A549 (cell line): ENCODE results near the gene GAS6. TPM values are rescaled to one million over a fixed set of nuclear protein-coding genes. Genes with fewer than 3 reads are reported as not detected.
A peak's percentile ranks its signal among the peaks of the same experiment; 100 is the strongest.

Experiments
- ATAC-seq, 2 experiments: fragments of 200-7000 bp in 1 of 2; fragments of >200 bp in 1 of 2; cut with Nextera tagmentation in 1 of 2; cut with Tn5 transposase in 1 of 2; 3 replicates each; pipeline versions ENCODE4 v1.8.0 to v1.9.1; 2018 to 2020; ENCODE audit warnings: mild to moderate bottlenecking in 1 of 2, moderate library complexity in 1 of 2
- CTCF ChIA-PET: fragments of 300-600 bp; sonication (Branson Sonifier 250); formaldehyde crosslinking; extraction: SDS; loops from one replicate; lab custom pipeline; 2021; ENCODE audit warnings: antibody characterized with exemption, inconsistent platforms; lab: Yijun Ruan, JAX
- POLR2A ChIA-PET: fragments of 350-600 bp; formaldehyde crosslinking; extraction: SDS; loops from one replicate; lab custom pipeline; 2021; ENCODE audit warnings: antibody characterized with exemption, inconsistent platforms; lab: Yijun Ruan, JAX
- DNase-seq, 2 experiments: peaks; one replicate each; pipeline versions ENCODE4 v3.0.0 to v3.0.0-alpha.2; 2011 to 2016; ENCODE audit warnings: low read depth in 1 of 2, low spot score in 1 of 2
- FAIRE-seq: peaks from 2 replicates; lab custom pipeline; 2011; peaks lifted over from hg19 to GRCh38; lab: Jason Lieb, UNC
- H3K27ac ChIP-seq, 2 experiments: fragments of >200 bp; sonication (Bioruptor Twin); formaldehyde crosslinking; 3 replicates each; pipeline ENCODE4 v1.5.1; 2016 to 2017
- H3K4me1 ChIP-seq: fragments of >200 bp; sonication (Bioruptor Twin); formaldehyde crosslinking; 3 replicates; pipeline ENCODE4 v1.6.1; 2016
- H3K4me2 ChIP-seq: fragments of >200 bp; sonication (Bioruptor Twin); formaldehyde crosslinking; 3 replicates; pipeline ENCODE4 v1.6.1; 2016
- H3K4me3 ChIP-seq: fragments of >200 bp; sonication (Bioruptor Twin); formaldehyde crosslinking; 3 replicates; pipeline ENCODE4 v1.5.1; 2016
- H3K9me3 ChIP-seq: fragments of >200 bp; sonication (Bioruptor Twin); formaldehyde crosslinking; 3 replicates; pipeline ENCODE4 v1.6.1; 2016
- BHLHE40 ChIP-seq: IDR thresholded peaks from 2 replicates; pipeline ENCODE4 v1.6.1; 2012; ENCODE audit warnings: low read depth, low read length, inconsistent platforms
- CHD2 ChIP-seq: fragments of 150-350 bp; IDR thresholded peaks from 2 replicates; pipeline ENCODE4 v1.6.1; 2014; ENCODE audit warnings: low read length; ENCODE audit not compliant: partially characterized antibody
- ELK1 ChIP-seq: fragments of 150-350 bp; IDR thresholded peaks from 2 replicates; pipeline ENCODE4 v1.6.1; 2014; ENCODE audit warnings: low read depth, mild to moderate bottlenecking, low read length
- FOSB ChIP-seq: fragments of 250-450 bp; sonication (Bioruptor Pico); IDR thresholded peaks from 2 replicates; pipeline ENCODE4 v1.5.0; 2020; ENCODE audit warnings: mild to moderate bottlenecking, moderate library complexity
- FOSL2 ChIP-seq, 2 experiments: fragments of 450-650 bp in 1 of 2; fragments of >200 bp in 1 of 2; sonication (Bioruptor Twin) in 1 of 2; formaldehyde crosslinking; IDR thresholded peaks; 2 replicates each; pipeline versions ENCODE4 v1.5.0 to v1.6.1; 2016 to 2020; ENCODE audit warnings: mild to moderate bottlenecking in 1 of 2, moderate library complexity in 1 of 2
- HOXB5 ChIP-seq: fragments of 250-450 bp; sonication (Bioruptor Pico); IDR thresholded peaks from 2 replicates; pipeline ENCODE4 v1.5.0; 2020; ENCODE audit warnings: mild to moderate bottlenecking, moderate library complexity
- JUN ChIP-seq, 2 experiments: fragments of >200 bp; sonication (Bioruptor Twin); formaldehyde crosslinking; IDR thresholded peaks; 2 replicates in 1 of 2; 3 replicates in 1 of 2; pipeline ENCODE4 v1.6.1; 2016 to 2017
- JUNB ChIP-seq: fragments of >200 bp; sonication (Bioruptor Twin); formaldehyde crosslinking; IDR thresholded peaks from 2 replicates; pipeline ENCODE4 v1.6.1; 2016
- KDM1A ChIP-seq: fragments of 200-600 bp; sonication (generic); IDR thresholded peaks from 2 replicates; pipeline ENCODE4 v1.6.1; 2016; ENCODE audit warnings: low read depth, mild to moderate bottlenecking
- MAZ ChIP-seq: fragments of 150-350 bp; IDR thresholded peaks from 2 replicates; pipeline ENCODE4 v1.6.1; 2014; ENCODE audit warnings: antibody characterized with exemption, low read depth, low read length, borderline replicate concordance
- NPAS2 ChIP-seq: fragments of 250-450 bp; sonication (Bioruptor Pico); IDR thresholded peaks from 2 replicates; pipeline ENCODE4 v1.8.0; 2022; ENCODE audit warnings: mild to moderate bottlenecking, moderate library complexity, borderline replicate concordance
- POLR2A ChIP-seq: IDR thresholded peaks from 2 replicates; pipeline ENCODE4 v1.6.1; 2012; ENCODE audit warnings: mild to moderate bottlenecking, low read length
- POLR2AphosphoS2 ChIP-seq: conservative IDR thresholded peaks from 2 replicates; pipeline ENCODE4 v1.6.1; 2012; ENCODE audit warnings: low read length, improper control_type of control experiment, inconsistent platforms
- RAD21 ChIP-seq, 2 experiments: fragments of >200 bp in 1 of 2; sonication (Bioruptor Twin) in 1 of 2; formaldehyde crosslinking in 1 of 2; IDR thresholded peaks in 1 of 2; conservative IDR thresholded peaks in 1 of 2; 2 replicates in 1 of 2; 3 replicates in 1 of 2; pipeline ENCODE4 v1.6.1; 2012 to 2018; ENCODE audit warnings: inconsistent platforms in 1 of 2
- RARB ChIP-seq: fragments of 250-450 bp; sonication (Bioruptor Pico); IDR thresholded peaks from 2 replicates; pipeline ENCODE4 v1.8.0; 2021; ENCODE audit warnings: mild to moderate bottlenecking, moderate library complexity
- REST ChIP-seq: fragments of 200-600 bp; sonication (generic); IDR thresholded peaks from 2 replicates; pipeline ENCODE4 v1.6.1; 2016; ENCODE audit warnings: antibody characterized with exemption, mild to moderate bottlenecking, moderate library complexity
- SREBF2 ChIP-seq: fragments of 450-650 bp; IDR thresholded peaks from 2 replicates; pipeline ENCODE4 v1.6.1; 2014; ENCODE audit warnings: mild to moderate bottlenecking, moderate library complexity
- TFCP2L1 ChIP-seq: fragments of 250-450 bp; sonication (Bioruptor Pico); IDR thresholded peaks from 2 replicates; pipeline ENCODE4 v1.5.0; 2021; ENCODE audit warnings: mild to moderate bottlenecking
- ZC3H11A ChIP-seq: fragments of 450-650 bp; IDR thresholded peaks from 2 replicates; pipeline ENCODE4 v1.6.1; 2014; ENCODE audit warnings: antibody characterized with exemption, mild to moderate bottlenecking
- ZFP36 ChIP-seq: fragments of 450-650 bp; IDR thresholded peaks from 2 replicates; pipeline ENCODE4 v1.6.1; 2014; ENCODE audit warnings: borderline replicate concordance; ENCODE audit not compliant: partially characterized antibody
- ZNF302 ChIP-seq: fragments of 250-450 bp; sonication (Bioruptor Pico); IDR thresholded peaks from 2 replicates; pipeline ENCODE4 v1.9.0; 2021; ENCODE audit warnings: inconsistent platforms, mild to moderate bottlenecking, moderate library complexity
- WGBS: methylation state at CpG from one replicate; pipeline ENCODE4 v1.1.6; 2017; ENCODE audit errors: missing lambda C conversion rate; 5-methylcytosine and 5-hydroxymethylcytosine counted together
- polyA plus RNA-seq, 4 experiments: library from polyadenylated mRNA; depleted of rRNA in 3 of 4; stranded (reverse); fragments of >200 nt; fragmentation: RNase III in 1 of 4; extraction: RNeasy Plus Mini Kit Qiagen cat#74134 plus additional on column Dnase treatment in 1 of 4; gene quantifications; 2 replicates in 3 of 4; 3 replicates in 1 of 4; pipeline ENCODE4 v1.2.3, GENCODE V29; 2011 to 2017
- TF ChIP-seq, protein P1 (sequence below): fragments of >200 bp; sonication (Bioruptor Twin); formaldehyde crosslinking; IDR thresholded peaks from 2 replicates; pipeline ENCODE4 v1.6.1; 2016
- TF ChIP-seq, protein P2 (sequence below): fragments of >200 bp; sonication (Bioruptor Twin); formaldehyde crosslinking; IDR thresholded peaks from 3 replicates; pipeline ENCODE4 v1.6.1; 2016
- TF ChIP-seq, protein P3 (sequence below): fragments of 250-450 bp; sonication (Bioruptor Pico); IDR thresholded peaks from 2 replicates; pipeline ENCODE4 v1.5.0; 2020; ENCODE audit warnings: low read depth, mild to moderate bottlenecking, moderate library complexity

GAS6 gene
- polyA plus RNA-seq, 2 of the 4 experiments (the other 2 are of a cell fraction) = 3.5 to 5.7 TPM

GRCh38 chr13:113794764-113795173, 69.1 kb downstream of the GAS6 start:
- WGBS = 67% methylated on average over 19 of the region's 24 CpGs
- no peaks in the 10 kb centered on the region for H3K9me3 ChIP-seq
- CTCF ChIA-PET = interaction anchor here (1.0 kb wide), 1 partner anchor 22 kb away, joined by 3 read pairs; no protein-coding TSS in a partner anchor
- H3K4me2 ChIP-seq = no peak overlapping the region
- POLR2A ChIA-PET = no interaction called here
- DNase-seq (no peak), ATAC-seq (no peak), FAIRE-seq (no peak)
- TF ChIP-seq ZC3H11A (no peak), REST (no peak), HOXB5 (no peak), JUNB (no peak), ELK1 (no peak), SREBF2 (no peak), FOSB (no peak), KDM1A (no peak), POLR2A (no peak), NPAS2 (no peak)
- no peak overlapping the region for H3K4me3 ChIP-seq
- H3K27ac ChIP-seq = no peak overlapping the region
- H3K4me1 ChIP-seq = no peaks in the 10 kb centered on the region

DNA sequence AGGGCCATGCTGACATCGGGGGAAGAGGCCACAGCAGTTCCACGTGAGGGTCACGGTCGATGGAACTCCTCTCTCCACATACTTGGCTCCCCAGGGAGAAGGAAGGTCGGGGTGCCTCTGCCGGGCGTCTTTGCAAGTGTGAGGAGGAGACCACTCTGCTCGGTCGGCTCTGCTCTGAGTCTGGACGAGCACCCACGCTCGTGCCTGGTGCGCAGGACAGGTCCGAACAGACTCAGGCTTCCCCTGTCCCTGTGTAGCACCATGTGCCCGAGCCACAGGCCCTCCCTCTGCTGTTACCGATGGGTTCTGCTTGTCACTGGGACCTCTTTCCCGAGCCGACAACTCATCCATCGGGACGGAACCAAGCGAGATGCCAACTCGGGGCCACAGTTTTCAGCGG, 69.8 kb downstream of the GAS6 start:
- ChIA-PET POLR2A (no interaction called here), CTCF (no interaction called here)
- H3K4me2 ChIP-seq = no peak overlapping the region
- no peak overlapping the region for H3K4me3 ChIP-seq
- no peak for FAIRE-seq
- no peak for DNase-seq
- no peaks in the 10 kb centered on the region for H3K4me1 ChIP-seq
- H3K27ac ChIP-seq = no peak overlapping the region
- 67% methylated on average over 3 of the region's 23 CpGs for WGBS
- no peaks in the 10 kb centered on the region for H3K9me3 ChIP-seq
- TF ChIP-seq TFCP2L1 (CRISPR knock-in tag) = no peak
- TF ChIP-seq, protein P1, sequence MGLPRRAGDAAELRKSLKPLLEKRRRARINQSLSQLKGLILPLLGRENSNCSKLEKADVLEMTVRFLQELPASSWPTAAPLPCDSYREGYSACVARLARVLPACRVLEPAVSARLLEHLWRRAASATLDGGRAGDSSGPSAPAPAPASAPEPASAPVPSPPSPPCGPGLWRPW = no peak
- TF ChIP-seq MAZ = no peak
- TF ChIP-seq CHD2 = no peak
- TF ChIP-seq ZNF302 = no peak
- no peak for TF ChIP-seq BHLHE40
- no peak for TF ChIP-seq RARB
- no peak for TF ChIP-seq POLR2AphosphoS2
- TF ChIP-seq JUN (IDR thresholded peaks at IDR 0.05) = no peak
- no peak for TF ChIP-seq JUNB
- no peak for TF ChIP-seq RAD21 (conservative IDR thresholded peaks at IDR 0.05 in 1 of 2, IDR thresholded peaks at IDR 0.05 in 1 of 2)
- TF ChIP-seq, protein P2, sequence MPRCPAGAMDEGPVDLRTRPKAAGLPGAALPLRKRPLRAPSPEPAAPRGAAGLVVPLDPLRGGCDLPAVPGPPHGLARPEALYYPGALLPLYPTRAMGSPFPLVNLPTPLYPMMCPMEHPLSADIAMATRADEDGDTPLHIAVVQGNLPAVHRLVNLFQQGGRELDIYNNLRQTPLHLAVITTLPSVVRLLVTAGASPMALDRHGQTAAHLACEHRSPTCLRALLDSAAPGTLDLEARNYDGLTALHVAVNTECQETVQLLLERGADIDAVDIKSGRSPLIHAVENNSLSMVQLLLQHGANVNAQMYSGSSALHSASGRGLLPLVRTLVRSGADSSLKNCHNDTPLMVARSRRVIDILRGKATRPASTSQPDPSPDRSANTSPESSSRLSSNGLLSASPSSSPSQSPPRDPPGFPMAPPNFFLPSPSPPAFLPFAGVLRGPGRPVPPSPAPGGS = no peak
- no peak for TF ChIP-seq FOSL2 (IDR thresholded peaks at IDR 0.05)
- no peak for TF ChIP-seq FOSL2 (CRISPR knock-in tag; IDR thresholded peaks at IDR 0.05)
- TF ChIP-seq ZFP36 = no peak
- TF ChIP-seq ZC3H11A = no peak
- TF ChIP-seq, protein P3, sequence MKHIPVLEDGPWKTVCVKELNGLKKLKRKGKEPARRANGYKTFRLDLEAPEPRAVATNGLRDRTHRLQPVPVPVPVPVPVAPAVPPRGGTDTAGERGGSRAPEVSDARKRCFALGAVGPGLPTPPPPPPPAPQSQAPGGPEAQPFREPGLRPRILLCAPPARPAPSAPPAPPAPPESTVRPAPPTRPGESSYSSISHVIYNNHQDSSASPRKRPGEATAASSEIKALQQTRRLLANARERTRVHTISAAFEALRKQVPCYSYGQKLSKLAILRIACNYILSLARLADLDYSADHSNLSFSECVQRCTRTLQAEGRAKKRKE (CRISPR knock-in tag) = no peak
- peak in 1 of 2 experiments; percentile 42; a peak in 3 of 6 replicates for ATAC-seq
